TTC549 (cell line): ENCODE measurements around the gene EPB41L1.

Experiments
- FAIRE-seq: peaks from 2 replicates; lab custom pipeline; 2012; peaks lifted over from hg19 to GRCh38; lab: Jason Lieb, UNC

Gene EPB41L1

DNA sequence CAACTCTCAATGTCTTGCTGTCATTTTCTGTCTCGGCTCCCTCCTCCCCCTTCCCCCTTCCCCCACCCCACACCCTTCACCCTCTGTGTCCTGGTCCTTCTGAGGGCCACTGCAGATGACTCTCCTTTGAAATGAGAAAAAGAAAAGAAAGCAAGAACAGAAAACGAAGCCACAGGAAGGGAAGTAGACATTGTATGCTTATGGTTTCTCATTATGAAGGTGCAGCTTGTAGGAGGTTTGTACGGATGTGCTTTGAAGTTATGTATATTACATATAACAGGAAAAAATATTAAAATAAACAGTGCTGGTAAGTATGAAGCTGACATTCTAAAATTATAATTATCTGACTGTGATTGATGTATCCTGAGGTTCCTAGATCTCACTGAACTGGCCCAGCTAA, 75.5 kb downstream of the EPB41L1 start:
- FAIRE-seq = no peak

DNA sequence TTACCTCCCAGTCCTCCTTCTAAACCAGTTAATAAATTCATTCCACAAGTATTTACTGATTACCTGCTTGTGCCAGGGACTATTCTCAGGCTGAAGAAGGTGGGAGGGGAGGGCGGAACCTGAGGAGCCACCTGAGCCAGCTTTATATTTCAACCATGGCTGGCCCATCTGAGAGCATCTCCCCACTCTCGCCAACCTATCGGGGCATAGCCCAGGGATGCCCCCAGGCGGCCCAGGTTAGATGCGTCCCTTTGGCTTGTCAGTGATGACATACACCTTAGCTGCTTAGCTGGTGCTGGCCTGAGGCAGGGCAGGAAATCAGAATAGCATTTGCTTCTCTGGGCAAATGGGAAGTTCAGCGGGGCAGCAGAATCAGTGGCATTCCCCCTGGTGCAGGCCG, 76.8 kb downstream of the EPB41L1 start:
- no peak for FAIRE-seq

GRCh38 chr20:36234771-36235320, 80.3 kb downstream of the EPB41L1 start:
- no peak for FAIRE-seq

- no peak for FAIRE-seq
Measured at GRCh38 chr20:36235892-36236785, 81.6 kb downstream of the EPB41L1 start, which contains the start of gene AAR2. Gene AAR2, plus strand, starts transcription at chr20:36236478. Its CDS starts 3,391 bp downstream, at chr20:36239869.

DNA sequence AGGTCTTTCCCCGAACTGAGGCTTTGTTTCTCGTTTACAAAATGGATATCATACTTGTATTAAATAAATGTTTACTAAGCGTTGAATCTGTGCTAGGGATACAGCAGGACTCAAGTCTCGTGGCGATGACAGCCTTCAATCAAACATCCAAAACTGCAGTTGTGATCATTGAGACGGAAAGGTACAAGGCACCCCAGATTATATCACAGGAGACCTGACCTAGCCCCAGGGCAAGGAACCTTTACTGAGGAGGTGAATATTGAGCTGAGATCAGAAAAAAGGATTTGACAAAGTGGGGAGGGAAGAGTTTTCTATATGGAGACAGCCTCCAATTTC, 82.2 kb downstream of the EPB41L1 start:
- FAIRE-seq = no peak

DNA sequence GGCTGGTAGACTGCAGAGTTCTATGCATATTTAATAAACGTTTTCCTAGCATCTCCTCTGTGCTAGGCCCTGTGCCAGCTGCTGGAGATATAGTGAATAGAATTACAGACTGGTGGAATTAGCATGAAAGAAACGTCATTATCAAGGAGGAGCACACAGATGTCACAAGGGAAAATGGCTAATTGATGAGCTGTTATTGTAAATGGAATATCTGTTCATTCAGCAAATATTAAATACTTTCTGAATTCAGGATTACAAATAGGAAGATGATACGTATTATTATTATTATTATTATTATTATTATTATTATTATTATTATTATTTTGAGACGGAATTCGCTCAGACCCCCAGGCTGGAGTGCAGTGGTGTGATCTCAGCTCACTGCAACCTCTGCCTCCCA, 82.9 kb downstream of the EPB41L1 start:
- no peak for FAIRE-seq

- no peak for FAIRE-seq
Measured at GRCh38 chr20:36238153-36238552, 83.6 kb downstream of the EPB41L1 start.

DNA sequence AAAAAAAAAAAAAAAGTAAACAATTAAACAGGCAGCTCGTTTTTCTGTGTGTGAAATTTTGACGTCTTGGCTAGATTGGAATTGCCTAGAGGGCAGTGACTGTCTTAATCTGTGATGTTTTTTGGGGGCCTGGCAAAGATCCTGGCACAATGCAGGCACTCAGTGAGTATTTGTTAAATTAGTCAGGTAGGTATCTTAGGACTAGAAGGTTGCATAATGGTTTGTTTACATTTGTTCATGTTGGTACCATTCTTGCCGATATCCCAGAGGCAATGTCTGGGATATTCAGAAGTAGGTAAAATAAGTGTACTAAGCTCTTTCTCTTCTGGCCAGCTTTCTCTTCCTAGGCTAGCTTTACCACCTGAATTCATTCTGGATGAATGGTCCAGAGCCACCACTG, 84.2 kb downstream of the EPB41L1 start:
- no peak for FAIRE-seq

- no peak for FAIRE-seq
Measured at GRCh38 chr20:36240076-36240475, 85.5 kb downstream of the EPB41L1 start.

- FAIRE-seq = no peak
Measured at GRCh38 chr20:36241678-36242077, 87.1 kb downstream of the EPB41L1 start.

GRCh38 chr20:36243726-36244125, 89.2 kb downstream of the EPB41L1 start:
- FAIRE-seq = no peak

- no peak for FAIRE-seq
Measured at GRCh38 chr20:36246401-36246800, 91.9 kb downstream of the EPB41L1 start.

GRCh38 chr20:36248836-36249235, 94.3 kb downstream of the EPB41L1 start:
- no peak for FAIRE-seq

DNA sequence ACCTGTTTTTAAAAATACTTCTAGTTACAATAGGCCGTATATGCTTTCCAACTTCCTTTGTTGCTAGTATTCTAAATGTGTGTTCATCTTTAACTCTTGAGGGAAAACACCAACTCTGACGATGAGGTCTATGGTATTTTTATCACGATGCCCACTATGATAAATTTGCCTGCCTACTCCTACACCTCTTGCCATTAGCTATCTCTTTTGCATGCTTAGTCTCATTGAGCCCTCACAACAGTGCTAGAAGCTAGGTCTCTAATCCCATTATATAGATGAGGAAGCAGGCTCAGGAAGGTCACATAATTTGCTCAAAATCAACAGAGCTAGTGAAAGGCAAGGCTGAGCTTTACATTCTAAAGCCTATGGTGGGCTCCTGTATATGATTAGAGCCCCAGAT, 94.9 kb downstream of the EPB41L1 start:
- FAIRE-seq = no peak

DNA sequence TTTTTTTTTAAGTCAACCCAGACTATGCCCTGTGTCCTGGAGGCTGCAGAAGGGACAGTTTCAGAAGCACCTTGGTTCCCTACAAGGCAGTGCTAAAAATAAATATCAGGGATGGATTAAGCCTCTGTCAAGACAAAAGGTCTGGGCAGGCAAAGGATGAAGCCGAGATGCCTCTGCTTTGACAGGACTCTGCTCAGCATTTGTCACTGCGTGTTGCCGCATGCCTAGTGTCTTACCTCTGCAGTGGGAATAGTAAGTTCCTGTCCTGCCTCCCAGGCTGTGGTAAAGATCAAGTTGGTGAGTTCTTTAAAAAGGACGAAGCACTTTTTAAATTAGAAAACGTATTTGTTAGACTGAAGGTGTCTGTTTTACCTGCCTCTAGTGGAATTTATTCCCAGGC, 96.9 kb downstream of the EPB41L1 start:
- no peak for FAIRE-seq

DNA sequence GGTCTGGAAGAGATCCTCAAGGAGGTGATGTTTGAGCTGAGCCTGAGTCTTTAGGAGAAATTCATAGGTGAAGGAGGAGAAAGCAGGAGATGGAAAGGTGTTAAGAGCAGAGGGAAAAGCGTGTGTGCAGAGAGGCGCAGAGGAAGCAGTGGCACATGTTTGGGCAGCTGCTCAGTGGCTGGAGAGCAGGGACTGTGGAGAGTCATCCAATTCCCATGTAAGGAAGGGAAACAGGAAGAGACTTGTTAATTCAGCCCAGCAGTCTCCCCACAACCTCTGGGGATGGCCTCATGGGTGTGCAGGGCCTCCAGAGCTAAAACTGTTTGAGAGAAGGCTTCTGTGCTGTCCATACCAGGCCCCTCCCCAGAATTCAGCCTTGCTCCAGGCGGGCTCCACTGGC, 98.0 kb downstream of the EPB41L1 start:
- FAIRE-seq = no peak

GRCh38 chr20:36253036-36253435, 98.5 kb downstream of the EPB41L1 start:
- no peak for FAIRE-seq

GRCh38 chr20:36254076-36254475, 99.5 kb downstream of the EPB41L1 start:
- FAIRE-seq = no peak

GRCh38 chr20:36255445-36255844, 100.9 kb downstream of the EPB41L1 start:
- FAIRE-seq = no peak

DNA sequence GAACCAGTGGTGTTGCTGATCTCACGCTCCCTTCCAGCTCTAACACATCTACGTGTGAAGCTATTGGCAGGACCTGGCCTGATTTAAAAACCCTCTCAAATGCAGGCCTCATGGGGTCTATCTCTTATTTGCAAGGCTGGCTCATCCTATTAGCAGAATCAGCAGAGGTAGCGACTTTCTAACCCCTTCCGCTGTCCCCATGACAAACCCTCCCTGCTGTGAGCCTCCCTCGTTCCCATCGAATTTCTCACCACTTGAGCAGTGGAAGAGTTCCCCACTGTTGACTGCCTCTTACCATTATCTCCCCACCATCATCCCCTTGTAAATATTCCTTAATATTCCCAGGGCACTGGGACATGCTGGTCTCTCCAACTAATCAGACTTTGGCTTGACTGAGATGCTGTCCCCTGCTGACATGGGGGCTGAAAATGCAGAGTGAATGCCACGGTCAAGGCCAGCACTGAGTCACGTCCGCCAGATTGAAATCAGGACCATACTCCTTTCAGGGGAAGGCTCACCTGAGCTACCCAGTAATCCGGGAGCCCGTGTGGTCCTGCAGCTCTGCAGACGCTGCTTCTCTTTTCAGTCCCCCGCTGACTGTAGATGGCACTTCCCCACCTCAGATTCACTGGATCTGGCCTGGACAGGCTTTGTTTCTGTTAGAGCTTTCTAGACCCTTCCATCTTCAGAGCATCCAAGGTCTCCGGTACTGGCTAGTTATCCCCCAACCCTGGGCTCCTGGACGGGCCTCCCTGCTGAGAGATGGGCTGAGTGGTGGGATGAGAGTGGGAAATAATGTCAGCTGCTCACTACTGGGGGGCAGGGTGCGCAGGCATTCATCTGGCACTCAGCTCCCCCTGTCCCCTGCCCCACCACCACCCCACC, 104.9 kb downstream of the EPB41L1 start:
- FAIRE-seq = no peak

DNA sequence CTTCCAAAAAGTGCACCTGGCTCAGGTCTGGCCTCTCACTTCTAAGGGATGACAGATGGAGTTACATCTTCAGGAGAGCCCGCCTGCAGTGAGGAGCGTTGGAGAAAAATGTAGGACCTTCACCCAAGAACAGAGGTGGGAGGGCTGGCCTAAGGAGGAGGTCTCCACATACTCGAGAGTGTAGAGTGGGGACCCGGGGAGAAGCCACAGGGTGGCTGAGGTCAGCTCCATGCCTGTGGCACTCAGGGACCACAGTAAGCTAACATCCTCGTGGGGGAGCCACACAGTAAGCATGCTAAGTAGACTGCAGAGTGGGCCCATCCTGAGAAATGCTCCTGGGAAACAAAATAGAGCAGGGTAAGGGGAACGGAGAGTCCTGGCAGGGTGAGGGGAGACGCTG, 105.8 kb downstream of the EPB41L1 start:
- no peak for FAIRE-seq

DNA sequence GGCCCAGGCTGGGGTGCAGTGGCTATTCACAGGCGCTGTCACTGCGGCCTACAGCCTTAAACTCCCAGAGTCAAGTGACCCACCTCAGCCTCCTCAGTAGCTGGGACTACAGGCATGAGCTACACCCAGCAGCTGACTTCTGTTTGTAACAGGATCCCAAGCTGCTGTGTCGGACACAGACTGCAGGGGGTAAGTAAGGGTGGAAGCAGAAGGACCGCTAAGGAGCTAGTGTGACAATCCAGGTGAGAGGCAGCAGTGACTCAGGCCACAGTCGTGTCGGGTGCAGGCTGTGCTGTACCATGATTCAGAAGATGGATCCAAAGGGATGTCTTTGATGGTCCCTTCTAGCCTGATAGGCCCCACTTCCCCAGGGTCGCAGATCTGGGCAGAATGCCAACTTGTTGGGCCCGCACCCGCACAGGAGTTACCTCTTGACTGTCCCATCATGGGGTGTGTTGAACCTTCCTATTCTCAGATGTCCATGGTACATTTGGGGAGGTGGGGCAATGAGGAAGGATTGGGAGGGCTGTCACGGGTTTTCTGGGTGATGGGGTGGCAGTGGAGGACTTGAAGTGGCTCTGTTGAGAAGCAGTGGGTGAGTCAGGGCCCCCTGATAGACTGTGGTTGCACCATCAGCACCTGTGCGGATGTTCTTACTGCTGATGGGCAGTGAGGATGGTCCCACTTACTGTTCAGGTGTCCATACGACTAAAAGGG, 107.0 kb downstream of the EPB41L1 start:
- FAIRE-seq = no peak
